Activated T-cell treated with anti-CD3 and anti-CD28 coated beads, Interleukin-2, amount 50 U/mL, for 72 hours (primary cell): ENCODE data around the gene SPTBN1. TPM values are rescaled to one million over a fixed set of nuclear protein-coding genes. Genes with fewer than 3 reads are reported as not detected.

ENCODE experiments used
- ATAC-seq, 2 donors: fragments of 150-1000 bp; cut with Tn5 transposase; replicated peaks in 1 of 2; 2 replicates each; pipeline ENCODE4 v1.10.0; 2021; ENCODE audit warnings: moderate library complexity in 2 of 2, mild to moderate bottlenecking in 1 of 2
- DNase-seq, 2 donors: peaks; one replicate each; pipeline ENCODE4 v3.0.0; 2021 to 2022; ENCODE audit warnings: mixed read lengths in 1 of 2
- H3K27ac Mint-ChIP-seq: one replicate; pipeline ENCODE4 v1.8.0; 2022; ENCODE audit warnings: mild to moderate bottlenecking, moderate library complexity, mixed read lengths
- H3K27me3 Mint-ChIP-seq: one replicate; pipeline ENCODE4 v1.8.0; 2022; ENCODE audit warnings: low read depth, mixed read lengths
- H3K36me3 Mint-ChIP-seq, 2 donors: one replicate each; pipeline ENCODE4 v1.8.0; 2022; ENCODE audit warnings: mixed read lengths in 2 of 2, mild to moderate bottlenecking in 1 of 2; ENCODE audit not compliant: insufficient read depth in 2 of 2
- H3K4me1 Mint-ChIP-seq: one replicate; pipeline ENCODE4 v1.8.0; 2022; ENCODE audit warnings: low read depth, mixed read lengths
- H3K4me3 Mint-ChIP-seq, 2 donors: one replicate each; pipeline ENCODE4 v1.8.0; 2022; ENCODE audit warnings: mild to moderate bottlenecking in 2 of 2, mixed read lengths in 2 of 2, moderate library complexity in 2 of 2
- H3K9me3 Mint-ChIP-seq, 2 donors: one replicate each; pipeline ENCODE4 v1.8.0; 2022; ENCODE audit warnings: mixed read lengths in 2 of 2
- total RNA-seq, 2 donors: library from RNA; stranded (reverse); gene quantifications; one replicate each; pipeline ENCODE4 v1.2.3, GENCODE V29; 2022

Gene SPTBN1
- total RNA-seq, 2 donors from 2014 or later, result 120 to 136 TPM

DNA sequence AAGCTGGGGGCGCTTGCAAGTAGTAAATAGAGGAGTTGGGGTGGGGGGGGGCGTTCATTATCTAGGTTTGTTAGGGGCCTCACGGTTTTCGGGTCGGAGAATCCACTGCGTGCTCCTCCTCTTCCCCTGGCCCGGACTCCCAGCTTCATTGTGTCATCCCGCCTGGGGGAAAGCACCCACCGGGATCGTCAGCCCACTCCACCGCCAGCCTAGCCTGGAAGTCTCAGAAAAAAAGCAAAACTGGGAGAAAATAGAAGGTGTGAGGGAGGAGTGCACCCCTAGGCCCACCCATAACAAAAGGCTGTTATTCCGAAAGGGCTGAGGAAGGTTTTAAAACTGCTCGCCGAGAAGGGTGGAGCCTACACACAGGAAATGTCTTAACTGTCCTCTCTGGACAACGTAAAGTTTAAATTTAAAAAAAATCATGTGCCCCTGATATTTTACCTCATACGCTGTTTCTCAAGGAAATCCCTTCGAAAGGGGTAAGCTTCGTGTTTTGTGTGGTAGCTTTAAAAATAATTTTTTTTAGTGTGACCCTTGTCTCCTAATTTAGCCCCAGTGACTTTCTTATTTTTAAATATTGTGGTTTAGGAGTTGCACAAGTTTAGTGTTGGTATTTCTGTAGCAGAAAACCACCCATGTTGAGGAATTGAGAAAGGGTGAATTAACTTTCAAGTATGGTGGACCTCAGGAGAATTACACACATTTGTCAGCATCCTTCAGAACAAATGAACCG lies 104.2 kb downstream of the SPTBN1 start:
- DNase-seq (peak; percentile 53 to 54), ATAC-seq (peak; percentile 36 to 46)
- H3K36me3 Mint-ChIP-seq, result peaks cover 13 to 24% of the 10 kb centered on the region in 2 donors
- H3K27me3 Mint-ChIP-seq, result no peaks in the 10 kb centered on the region
- no peaks in the 10 kb centered on the region for H3K9me3 Mint-ChIP-seq
- H3K27ac Mint-ChIP-seq, result peak overlapping the region; percentile 95
- H3K4me3 Mint-ChIP-seq, result peak overlapping the region; percentile 94 to 96
- H3K4me1 Mint-ChIP-seq, result peaks cover 72% of the 10 kb centered on the region

GRCh38 chr2:54561010-54561409 lies 104.9 kb downstream of the SPTBN1 start:
- ATAC-seq (no peak), DNase-seq (no peak)
- H3K4me1 Mint-ChIP-seq, result peaks cover 71% of the 10 kb centered on the region
- H3K9me3 Mint-ChIP-seq, result no peaks in the 10 kb centered on the region
- no peaks in the 10 kb centered on the region for H3K27me3 Mint-ChIP-seq
- H3K27ac Mint-ChIP-seq, result peak overlapping the region; percentile 95
- H3K36me3 Mint-ChIP-seq, result peaks cover 13 to 24% of the 10 kb centered on the region in 2 donors
- H3K4me3 Mint-ChIP-seq, result peak overlapping the region; percentile 94 to 96

DNA sequence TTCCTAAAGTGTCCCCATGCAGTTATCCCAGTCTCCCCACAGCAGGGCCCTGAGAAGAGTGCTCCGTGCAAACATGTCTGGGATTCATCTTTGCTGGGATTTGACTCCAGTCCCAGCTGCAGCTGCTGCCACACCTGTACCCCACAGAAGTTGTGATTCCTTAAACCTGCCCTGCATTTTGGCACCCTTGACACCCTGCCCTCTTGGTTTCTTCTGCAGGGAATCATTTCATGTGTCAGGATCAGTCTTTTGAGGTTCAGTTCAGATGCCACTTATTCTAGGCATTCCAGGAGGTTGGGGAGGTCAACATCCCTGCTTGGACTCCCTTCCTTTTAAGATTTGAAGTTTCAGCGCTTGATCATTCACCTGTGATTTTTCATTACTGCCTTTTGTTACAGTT lies 108.3 kb downstream of the SPTBN1 start:
- Mint-ChIP-seq H3K27ac (no peak overlapping the region), H3K36me3 (peaks cover 11 to 22% of the 10 kb centered on the region in 2 donors)
- no peak for ATAC-seq

DNA sequence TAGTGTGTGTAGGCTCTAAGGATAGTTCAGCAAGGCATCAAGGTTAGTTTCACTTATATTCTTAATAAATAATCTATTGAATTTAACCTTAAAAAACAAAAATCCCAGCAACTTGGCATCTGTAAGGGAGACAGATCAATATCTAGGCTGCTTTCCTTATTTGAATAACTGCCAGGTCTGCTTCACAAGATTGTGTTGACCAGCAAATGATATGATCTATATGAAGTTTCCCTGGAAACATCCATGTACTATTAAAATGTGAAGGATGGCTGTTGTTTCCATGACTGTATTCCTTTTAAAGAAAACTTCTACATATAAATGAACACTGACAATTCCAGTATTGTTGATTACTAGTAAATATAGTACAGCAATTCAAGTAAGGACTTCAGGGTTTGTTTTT lies 109.4 kb downstream of the SPTBN1 start:
- H3K9me3 Mint-ChIP-seq, result no peaks in the 10 kb centered on the region
- no peak overlapping the region for H3K4me3 Mint-ChIP-seq

More for the DNA sequence above, 108.3 kb downstream of the SPTBN1 start:
- Mint-ChIP-seq H3K4me1 (peaks cover 87% of the 10 kb centered on the region), H3K9me3 (no peaks in the 10 kb centered on the region), H3K4me3 (peak overlapping the region; percentile 1 to 6), H3K27me3 (no peaks in the 10 kb centered on the region)
- no peak for DNase-seq

DNA sequence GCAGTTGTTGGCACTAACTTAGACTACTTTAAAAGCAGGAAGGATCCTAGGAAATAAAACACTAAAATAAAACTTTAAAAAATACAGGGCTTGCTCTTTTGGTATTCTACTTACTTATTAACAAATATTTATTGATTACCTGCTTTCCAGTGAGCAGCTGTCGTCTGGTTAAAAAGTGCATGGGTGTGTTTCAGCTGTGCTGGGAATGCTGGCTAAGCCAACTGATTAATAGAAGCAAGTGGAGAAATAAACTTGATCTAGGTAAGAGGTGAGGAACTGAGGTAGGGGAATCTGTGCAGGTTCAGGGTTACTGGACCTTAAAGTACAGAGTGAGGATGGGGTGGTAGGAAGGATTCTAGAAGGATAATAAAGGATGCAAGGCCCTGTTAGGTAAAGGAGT lies 110.8 kb downstream of the SPTBN1 start:
- Mint-ChIP-seq H3K4me1 (peaks cover 98% of the 10 kb centered on the region), H3K27ac (no peak overlapping the region), H3K36me3 (peaks cover 3 to 7% of the 10 kb centered on the region in 2 donors), H3K4me3 (peak overlapping the region in 1 of 2 donors; percentile 52), H3K27me3 (no peaks in the 10 kb centered on the region), H3K9me3 (no peaks in the 10 kb centered on the region)
- ATAC-seq, result no peak
- DNase-seq, result no peak

More for the DNA sequence above, 109.4 kb downstream of the SPTBN1 start:
- Mint-ChIP-seq H3K4me1 (peaks cover 98% of the 10 kb centered on the region), H3K36me3 (peaks cover 8 to 11% of the 10 kb centered on the region in 2 donors), H3K27ac (peak overlapping the region; percentile 48), H3K27me3 (no peaks in the 10 kb centered on the region)
- no peak for DNase-seq
- ATAC-seq, result no peak

DNA sequence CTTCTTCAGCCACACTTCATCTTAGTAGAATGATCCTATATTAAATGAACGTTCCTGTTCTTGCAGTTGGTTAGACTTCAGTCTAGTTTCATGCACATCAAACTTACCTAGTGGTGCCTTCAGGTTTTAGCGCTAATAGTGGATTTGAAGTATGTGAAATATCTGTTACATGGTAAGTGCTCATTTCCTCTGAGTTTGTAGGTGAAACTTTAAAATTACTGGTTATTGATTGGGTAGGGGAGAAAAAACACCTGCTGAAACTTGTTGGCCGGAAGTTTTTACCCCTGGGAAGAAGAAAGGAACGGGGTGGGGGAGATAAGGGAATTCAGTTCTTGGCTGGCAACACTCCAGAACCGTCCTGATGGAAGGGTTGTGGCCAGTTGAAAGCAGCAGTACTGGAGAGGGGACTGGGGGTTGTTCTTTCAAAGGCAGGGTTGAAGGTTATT lies 112.8 kb downstream of the SPTBN1 start:
- Mint-ChIP-seq H3K36me3 (peaks cover 0 to 5% of the 10 kb centered on the region in 2 donors), H3K4me3 (peak overlapping the region; percentile 91), H3K27me3 (no peaks in the 10 kb centered on the region), H3K9me3 (no peaks in the 10 kb centered on the region), H3K27ac (peak overlapping the region; percentile 97), H3K4me1 (peaks cover 98% of the 10 kb centered on the region)
- ATAC-seq (no peak), DNase-seq (no peak)

DNA sequence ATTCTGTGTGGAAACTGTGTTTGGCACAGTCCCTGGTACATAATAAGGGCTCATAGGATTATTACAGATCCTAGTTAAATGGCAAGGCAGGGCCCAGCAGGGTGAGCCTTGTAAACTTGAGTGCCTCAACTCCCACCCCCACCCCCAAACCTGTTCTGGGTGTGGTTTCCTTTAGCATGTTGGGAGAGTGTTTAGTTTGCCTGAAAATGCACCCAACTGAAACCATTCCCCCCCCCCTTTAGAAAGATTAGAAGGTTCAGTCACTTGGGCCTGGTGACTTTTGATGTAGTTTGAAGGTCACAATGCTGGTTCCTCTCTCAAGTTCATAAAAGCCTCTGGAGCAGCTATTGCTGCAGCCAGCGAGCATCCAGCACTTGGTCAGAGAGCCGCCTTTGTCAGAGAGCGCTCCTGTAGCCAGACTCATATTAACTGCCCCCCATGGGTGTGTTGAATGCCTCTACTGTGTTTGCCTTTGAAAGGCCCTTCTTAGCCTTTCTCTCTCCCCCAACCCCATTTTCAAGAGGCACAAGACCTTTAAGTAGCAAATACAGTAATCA lies 113.7 kb downstream of the SPTBN1 start:
- Mint-ChIP-seq H3K9me3 (no peaks in the 10 kb centered on the region), H3K27me3 (no peaks in the 10 kb centered on the region), H3K36me3 (peaks cover 0 to 4% of the 10 kb centered on the region in 2 donors), H3K4me1 (peaks cover 98% of the 10 kb centered on the region), H3K4me3 (peak overlapping the region; percentile 91), H3K27ac (peak overlapping the region; percentile 97)
- ATAC-seq (no peak), DNase-seq (no peak)

GRCh38 chr2:54570321-54570855 lies 114.3 kb downstream of the SPTBN1 start:
- H3K27ac Mint-ChIP-seq, result peak overlapping the region; percentile 97
- peaks cover 98% of the 10 kb centered on the region for H3K4me1 Mint-ChIP-seq
- H3K9me3 Mint-ChIP-seq, result no peaks in the 10 kb centered on the region
- no peak for ATAC-seq
- peaks cover 0 to 4% of the 10 kb centered on the region in 2 donors for H3K36me3 Mint-ChIP-seq
- H3K4me3 Mint-ChIP-seq, result peak overlapping the region; percentile 91
- no peak for DNase-seq
- H3K27me3 Mint-ChIP-seq, result no peaks in the 10 kb centered on the region

DNA sequence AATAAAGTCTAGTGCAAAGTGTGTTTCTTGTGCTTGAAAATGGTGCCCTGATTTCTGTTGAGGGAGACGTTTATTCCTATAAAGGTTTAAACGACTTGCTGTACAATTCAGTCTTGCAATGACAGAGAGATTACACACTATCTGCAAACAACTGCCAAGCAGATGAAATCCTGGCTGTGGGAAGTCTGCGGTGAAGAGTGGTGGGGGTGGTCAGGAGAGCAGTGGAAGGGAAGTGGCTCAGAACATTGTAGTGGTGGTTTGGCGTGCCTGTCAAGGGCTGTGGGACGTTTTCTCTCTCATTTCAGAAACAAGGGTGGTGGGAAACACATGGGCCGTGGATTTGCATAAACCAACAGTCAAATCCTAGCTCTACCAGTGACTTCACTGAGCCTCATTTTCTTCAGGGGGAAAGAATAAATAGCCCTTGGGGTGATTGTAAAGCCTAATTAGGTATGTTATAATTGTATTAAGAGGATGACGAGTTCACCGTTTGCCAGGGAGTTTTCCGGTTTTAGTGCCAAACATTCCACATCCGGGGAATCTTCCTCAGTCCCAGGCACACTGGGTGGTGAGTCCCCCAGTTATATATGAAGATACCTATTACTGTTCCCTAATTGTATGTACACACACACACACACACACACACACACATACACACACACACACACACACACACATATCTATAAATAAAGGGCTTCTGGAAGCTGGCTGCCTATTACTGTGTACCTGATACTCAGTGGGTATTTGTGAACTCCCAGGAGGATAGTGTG lies 115.0 kb downstream of the SPTBN1 start:
- Mint-ChIP-seq H3K4me1 (peaks cover 98% of the 10 kb centered on the region), H3K4me3 (peak overlapping the region; percentile 91), H3K27me3 (no peaks in the 10 kb centered on the region), H3K36me3 (peaks cover 3 to 6% of the 10 kb centered on the region in 2 donors), H3K9me3 (no peaks in the 10 kb centered on the region), H3K27ac (peak overlapping the region; percentile 97)
- DNase-seq (peak; percentile 91 to 92), ATAC-seq (peak; percentile 55 to 60)

- Mint-ChIP-seq H3K4me1 (peaks cover 98% of the 10 kb centered on the region), H3K4me3 (peak overlapping the region; percentile 75 to 91), H3K36me3 (peaks cover 10 to 13% of the 10 kb centered on the region in 2 donors), H3K9me3 (peaks cover 0 to 3% of the 10 kb centered on the region in 2 donors), H3K27ac (peak overlapping the region; percentile 97), H3K27me3 (no peaks in the 10 kb centered on the region)
- ATAC-seq (peak; percentile 47), DNase-seq (peak in 1 of 2 donors; percentile 31)
Observed at GRCh38 chr2:54572262-54572635, 116.1 kb downstream of the SPTBN1 start.

GRCh38 chr2:54572636-54573536 lies 116.8 kb downstream of the SPTBN1 start:
- peaks cover 10 to 13% of the 10 kb centered on the region in 2 donors for H3K36me3 Mint-ChIP-seq
- H3K9me3 Mint-ChIP-seq, result peaks cover 0 to 3% of the 10 kb centered on the region in 2 donors
- H3K4me3 Mint-ChIP-seq, result peak overlapping the region; percentile 75 to 91
- no peaks in the 10 kb centered on the region for H3K27me3 Mint-ChIP-seq
- peak overlapping the region; percentile 97 for H3K27ac Mint-ChIP-seq
- DNase-seq, result peak; percentile 75 to 80
- ATAC-seq, result peak; percentile 55 to 66
- peaks cover 99% of the 10 kb centered on the region for H3K4me1 Mint-ChIP-seq

DNA sequence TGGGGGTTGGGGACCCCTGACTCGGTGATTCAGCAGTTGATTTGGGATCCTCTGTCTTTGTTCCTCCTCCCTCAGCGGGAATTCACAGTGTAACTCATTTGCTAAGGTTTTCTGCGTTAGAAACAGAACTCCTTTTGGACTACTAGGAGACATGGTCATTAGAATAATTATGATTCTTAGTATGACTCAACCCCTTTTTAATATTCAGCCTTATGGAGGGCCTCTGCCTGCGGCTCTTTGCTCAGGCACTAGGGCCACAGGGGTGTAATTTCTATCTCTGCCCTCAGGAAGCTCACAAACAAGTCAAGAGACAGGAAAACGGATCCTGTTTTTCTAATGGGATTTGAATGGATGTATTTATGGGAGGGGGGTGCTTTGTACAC lies 117.4 kb downstream of the SPTBN1 start:
- Mint-ChIP-seq H3K4me3 (peak overlapping the region; percentile 75 to 91), H3K9me3 (peaks cover 0 to 3% of the 10 kb centered on the region in 2 donors), H3K4me1 (peaks cover 99% of the 10 kb centered on the region), H3K27me3 (no peaks in the 10 kb centered on the region), H3K36me3 (peaks cover 10 to 13% of the 10 kb centered on the region in 2 donors), H3K27ac (peak overlapping the region; percentile 93)
- no peak for DNase-seq
- no peak for ATAC-seq
